Fibroblast of the aortic adventitia (primary cell): Measurements from ENCODE around the gene JARID2. TPM values are rescaled to one million over a fixed set of nuclear protein-coding genes. Genes with fewer than 3 reads are reported as not detected.

Source experiments
- DNase-seq: peaks from one replicate; pipeline ENCODE4 v3.0.0-alpha.2; 2010; ENCODE audit warnings: low read depth
- H3K4me3 ChIP-seq: 2 replicates; pipeline ENCODE4 v1.5.1; 2011; ENCODE audit warnings: low read depth, mild to moderate bottlenecking, control low read depth, low read length, moderate library complexity
- CTCF ChIP-seq: IDR thresholded peaks from 2 replicates; pipeline ENCODE4 v1.5.1; 2011; ENCODE audit warnings: mild to moderate bottlenecking, low read length, control low read depth, inconsistent platforms; ENCODE audit not compliant: insufficient read depth
- total RNA-seq: library from RNA; depleted of rRNA; stranded (reverse); fragments of >200 nt; gene quantifications from 2 replicates; pipeline ENCODE4 v1.2.3, GENCODE V29; 2012; ENCODE audit warnings: low replicate concordance

Gene JARID2
- total RNA-seq, 1 donor = 8.3 TPM

GRCh38 chr6:15530411-15530810, 284.5 kb downstream of the JARID2 start:
- DNase-seq = no peak
- no peak for TF ChIP-seq CTCF
- no peak overlapping the region for H3K4me3 ChIP-seq

- no peak for DNase-seq
- no peak for TF ChIP-seq CTCF
- no peak overlapping the region for H3K4me3 ChIP-seq
Observed at GRCh38 chr6:15531973-15532372, 286.1 kb downstream of the JARID2 start.

GRCh38 chr6:15533379-15534026, 287.6 kb downstream of the JARID2 start:
- no peak for TF ChIP-seq CTCF
- H3K4me3 ChIP-seq = no peak overlapping the region
- DNase-seq = peak; percentile 26

- TF ChIP-seq CTCF = no peak
- H3K4me3 ChIP-seq = no peak overlapping the region
- no peak for DNase-seq
Observed at GRCh38 chr6:15534974-15535373, 289.1 kb downstream of the JARID2 start.

- no peak for TF ChIP-seq CTCF
- H3K4me3 ChIP-seq = no peak overlapping the region
- no peak for DNase-seq
Observed at GRCh38 chr6:15535495-15536197, 289.8 kb downstream of the JARID2 start.

- DNase-seq = peak; percentile 17
- TF ChIP-seq CTCF = no peak
- H3K4me3 ChIP-seq = no peak overlapping the region
Observed at GRCh38 chr6:15536198-15536955, 290.5 kb downstream of the JARID2 start.
